SK-N-SH (cell line): ENCODE data around the gene SRSF1. TPM values are rescaled to one million over a fixed set of nuclear protein-coding genes. Genes with fewer than 3 reads are reported as not detected.

Source experiments
- CTCF ChIA-PET: fragments of 300-600, 350-600 bp; formaldehyde crosslinking; extraction: SDS; loops from one replicate; lab custom pipeline; 2021; lab: Yijun Ruan, JAX
- POLR2A ChIA-PET: fragments of 350-600 bp; sonication (Branson Sonifier 250); formaldehyde crosslinking; extraction: SDS; loops from one replicate; lab custom pipeline; 2020; ENCODE audit warnings: antibody characterized with exemption, inconsistent platforms; lab: Yijun Ruan, JAX
- DNase-seq: peaks from one replicate; pipeline ENCODE4 v3.0.0; 2012
- H2AFZ ChIP-seq: fragments of 200-600 bp; sonication (generic); 2 replicates; pipeline ENCODE4 v1.8.1; 2016; ENCODE audit warnings: antibody characterized with exemption, mild to moderate bottlenecking, low read depth
- H3F3A ChIP-seq: fragments of 200-600 bp; sonication (generic); replicated peaks from 2 replicates; pipeline ENCODE3; 2016; ENCODE audit warnings: antibody characterized with exemption, mild to moderate bottlenecking; ENCODE audit not compliant: insufficient read depth
- H3K27ac ChIP-seq, 2 experiments: fragments of 200-500 bp in 1 of 2; fragments of 200-600 bp in 1 of 2; sonication (Bioruptor generic) in 1 of 2; sonication (generic), shearing (Covaris generic) in 1 of 2; 2 replicates each; pipeline versions ENCODE4 v1.5.1 to v1.6.1; 2014 to 2016; ENCODE audit warnings: low read depth in 2 of 2, inconsistent platforms in 1 of 2, low read length in 1 of 2, mild to moderate bottlenecking in 1 of 2, mixed read lengths in 1 of 2
- H3K27me3 ChIP-seq: fragments of 200-600 bp; sonication (generic), shearing (Covaris generic); 2 replicates; pipeline ENCODE4 v1.6.1; 2016; ENCODE audit warnings: mixed run types; ENCODE audit not compliant: insufficient read depth
- H3K36me3 ChIP-seq, 2 experiments: fragments of 200-500 bp in 1 of 2; fragments of 200-600 bp in 1 of 2; sonication (Bioruptor generic) in 1 of 2; sonication (generic) in 1 of 2; replicated peaks in 1 of 2; 2 replicates each; pipeline versions ENCODE3 to v1.5.1; 2014 to 2016; ENCODE audit warnings: low read length in 1 of 2, mild to moderate bottlenecking in 1 of 2; ENCODE audit not compliant: insufficient read depth in 2 of 2, control insufficient read depth in 1 of 2
- H3K4me1 ChIP-seq, 2 experiments: fragments of 200-500 bp in 1 of 2; fragments of 200-600 bp in 1 of 2; sonication (Bioruptor generic) in 1 of 2; sonication (generic), shearing (Covaris generic) in 1 of 2; 2 replicates each; pipeline versions ENCODE4 v1.5.1 to v1.6.1; 2014 to 2016; ENCODE audit warnings: low read depth in 1 of 2, low read length in 1 of 2, mixed run types in 1 of 2; ENCODE audit not compliant: insufficient read depth in 2 of 2, control insufficient read depth in 1 of 2
- H3K4me2 ChIP-seq: fragments of 200-600 bp; sonication (generic), shearing (Covaris generic); 2 replicates; pipeline ENCODE4 v1.6.1; 2017; ENCODE audit warnings: mixed run types
- H3K4me3 ChIP-seq, 2 experiments: fragments of 200-500 bp in 1 of 2; fragments of 200-600 bp in 1 of 2; sonication (Bioruptor generic) in 1 of 2; sonication (generic), shearing (Covaris generic) in 1 of 2; 2 replicates each; pipeline versions ENCODE4 v1.5.1 to v1.8.1; 2014 to 2016; ENCODE audit warnings: low read depth in 2 of 2, inconsistent platforms in 1 of 2, low read length in 1 of 2, mild to moderate bottlenecking in 1 of 2, mixed read lengths in 1 of 2, moderate library complexity in 1 of 2
- H3K79me2 ChIP-seq: fragments of 200-600 bp; sonication (generic); 2 replicates; pipeline ENCODE4 v1.8.1; 2017; ENCODE audit warnings: mild to moderate bottlenecking; ENCODE audit not compliant: insufficient read depth
- H3K9ac ChIP-seq: fragments of 200-600 bp; sonication (generic); 2 replicates; pipeline ENCODE4 v1.6.1; 2017; ENCODE audit warnings: mixed run types
- H3K9me2 ChIP-seq: fragments of 200-600 bp; sonication (generic); 2 replicates; pipeline ENCODE4 v1.6.1; 2017; ENCODE audit warnings: mixed run types
- H3K9me3 ChIP-seq: fragments of 200-600 bp; sonication (generic); 2 replicates; pipeline ENCODE4 v1.6.1; 2017; ENCODE audit warnings: mixed run types, mild to moderate bottlenecking, moderate library complexity
- H4K20me1 ChIP-seq: fragments of 200-600 bp; sonication (generic); 2 replicates; pipeline ENCODE4 v1.6.1; 2017; ENCODE audit warnings: mild to moderate bottlenecking, mixed run types; ENCODE audit not compliant: insufficient read depth
- CHD2 ChIP-seq: fragments of 150-350 bp; IDR thresholded peaks from 2 replicates; pipeline ENCODE4 v1.6.1; 2018; ENCODE audit warnings: low read length; ENCODE audit not compliant: partially characterized antibody
- ELF1 ChIP-seq: IDR thresholded peaks from 2 replicates; pipeline ENCODE4 v1.4.0; 2012
- EP300 ChIP-seq, 2 experiments: IDR thresholded peaks; 2 replicates each; pipeline versions ENCODE4 v1.4.0 to v1.6.1; 2012; ENCODE audit warnings: borderline replicate concordance in 1 of 2, low read depth in 1 of 2, low read length in 1 of 2
- EZH2phosphoT487 ChIP-seq: fragments of 200-600 bp; sonication (generic); IDR thresholded peaks from 2 replicates; pipeline ENCODE4 v1.6.1; 2017; ENCODE audit warnings: low read depth, mixed run types, mild to moderate bottlenecking, antibody characterized with exemption, moderate library complexity, borderline replicate concordance
- FOSL2 ChIP-seq: IDR thresholded peaks from 2 replicates; pipeline ENCODE4 v1.4.0; 2012; ENCODE audit warnings: low read depth, mild to moderate bottlenecking, moderate library complexity, borderline replicate concordance
- FOXJ3 ChIP-seq: sonication (generic); formaldehyde crosslinking; IDR thresholded peaks from 2 replicates; pipeline ENCODE4 v1.5.1; 2020; ENCODE audit warnings: mild to moderate bottlenecking, missing genetic modification reagents
- JUND ChIP-seq: IDR thresholded peaks from 2 replicates; pipeline ENCODE4 v1.4.0; 2012
- MEF2A ChIP-seq: IDR thresholded peaks from 2 replicates; pipeline ENCODE4 v1.4.0; 2012; ENCODE audit warnings: low read depth, borderline replicate concordance
- MXI1 ChIP-seq: IDR thresholded peaks from 2 replicates; pipeline ENCODE4 v1.6.1; 2012; ENCODE audit warnings: mild to moderate bottlenecking, low read depth, low read length, improper control_type of control experiment
- PBX3 ChIP-seq: IDR thresholded peaks from 2 replicates; pipeline ENCODE4; 2012
- POLR2AphosphoS5 ChIP-seq: IDR thresholded peaks from 2 replicates; pipeline ENCODE4 v1.6.1; 2012; ENCODE audit warnings: low read depth, low read length
- RCOR1 ChIP-seq: fragments of 150-350 bp; IDR thresholded peaks from 2 replicates; pipeline ENCODE4 v1.6.1; 2017; ENCODE audit warnings: antibody characterized with exemption, low read length
- SMC3 ChIP-seq: IDR thresholded peaks from 2 replicates; pipeline ENCODE4 v1.6.1; 2012; ENCODE audit warnings: low read depth, low read length, improper control_type of control experiment
- TAF1 ChIP-seq: IDR thresholded peaks from 2 replicates; pipeline ENCODE4 v1.6.1; 2012; ENCODE audit warnings: low read depth, mild to moderate bottlenecking, low read length, moderate library complexity, borderline replicate concordance
- TEAD4 ChIP-seq: IDR thresholded peaks from 2 replicates; pipeline ENCODE4 v1.4.0; 2012; ENCODE audit warnings: mild to moderate bottlenecking, borderline replicate concordance; ENCODE audit not compliant: insufficient read depth
- YY1 ChIP-seq: IDR thresholded peaks from 2 replicates; pipeline ENCODE4 v1.4.0; 2012; ENCODE audit warnings: low read depth, mild to moderate bottlenecking
- WGBS: methylation state at CpG from one replicate; pipeline ENCODE4 v1.1.6; 2017; ENCODE audit warnings: low lambda C conversion rate; 5-methylcytosine and 5-hydroxymethylcytosine counted together
- polyA plus RNA-seq, 3 experiments: library from polyadenylated mRNA; depleted of rRNA; stranded (reverse); fragments of >200 nt; gene quantifications; 2 replicates each; pipeline ENCODE4 v1.2.3, GENCODE V29; 2012
- TF ChIP-seq, protein P1 (sequence below): fragments of 200-600 bp; sonication (generic); IDR thresholded peaks from 2 replicates; pipeline ENCODE4 v1.6.1; 2017; ENCODE audit warnings: antibody characterized with exemption, mild to moderate bottlenecking, moderate library complexity
- TF ChIP-seq, protein P2 (sequence below): fragments of 150-350 bp; IDR thresholded peaks from 2 replicates; pipeline ENCODE4 v1.6.1; 2017; ENCODE audit warnings: antibody characterized with exemption, low read length, low read depth, borderline replicate concordance
- TF ChIP-seq, protein P3 (sequence below): IDR thresholded peaks from 2 replicates; pipeline ENCODE4 v1.4.0; 2012; ENCODE audit warnings: low read depth, borderline replicate concordance
- TF ChIP-seq, protein P4 (sequence below): IDR thresholded peaks from 2 replicates; pipeline ENCODE4 v1.4.0; 2012; ENCODE audit warnings: low read depth

The SRSF1 gene
- polyA plus RNA-seq, 1 of the 3 experiments (the other 2 are of a cell fraction) = 248 TPM

- TF ChIP-seq RCOR1 = no peak
- TF ChIP-seq SMC3 = no peak
- TF ChIP-seq POLR2AphosphoS5 = no peak
Measured at GRCh38 chr17:57966875-57967274, 40.2 kb downstream of the SRSF1 start (continued).

GRCh38 chr17:57966246-57966645 is 40.8 kb downstream of the SRSF1 start:
- H3K27me3 ChIP-seq = no peaks in the 10 kb centered on the region
- no peaks in the 10 kb centered on the region for H3K79me2 ChIP-seq
- H3K9me2 ChIP-seq = no peaks in the 10 kb centered on the region
- ChIA-PET POLR2A (interaction anchor here (1.1 kb wide), 1 partner anchor 13 kb away, joined by 3 read pairs; no protein-coding TSS in a partner anchor), CTCF (interaction anchor here (0.9 to 5.9 kb wide), 7 partner anchors 11 to 108 kb away, joined by 3 to 43 read pairs (median 8); partner anchors contain the start of gene CUEDC1)
- no peak overlapping the region for H3K27ac ChIP-seq
- H3F3A ChIP-seq = peaks cover 17% of the 10 kb centered on the region
- DNase-seq = no peak
- H3K9me3 ChIP-seq = no peaks in the 10 kb centered on the region
- H3K9ac ChIP-seq = no peak overlapping the region
- H3K36me3 ChIP-seq = no peaks in the 10 kb centered on the region
- no peak overlapping the region for H2AFZ ChIP-seq
- WGBS = 95% methylated on average over 5 of the region's 5 CpGs
- H3K4me2 ChIP-seq = no peak overlapping the region
- H3K4me3 ChIP-seq = no peak overlapping the region
- peaks cover 10% of the 10 kb centered on the region in 2 experiments; a peak in 2 of 4 replicates for H3K4me1 ChIP-seq
- H4K20me1 ChIP-seq = no peaks in the 10 kb centered on the region
- TF ChIP-seq, protein P1, sequence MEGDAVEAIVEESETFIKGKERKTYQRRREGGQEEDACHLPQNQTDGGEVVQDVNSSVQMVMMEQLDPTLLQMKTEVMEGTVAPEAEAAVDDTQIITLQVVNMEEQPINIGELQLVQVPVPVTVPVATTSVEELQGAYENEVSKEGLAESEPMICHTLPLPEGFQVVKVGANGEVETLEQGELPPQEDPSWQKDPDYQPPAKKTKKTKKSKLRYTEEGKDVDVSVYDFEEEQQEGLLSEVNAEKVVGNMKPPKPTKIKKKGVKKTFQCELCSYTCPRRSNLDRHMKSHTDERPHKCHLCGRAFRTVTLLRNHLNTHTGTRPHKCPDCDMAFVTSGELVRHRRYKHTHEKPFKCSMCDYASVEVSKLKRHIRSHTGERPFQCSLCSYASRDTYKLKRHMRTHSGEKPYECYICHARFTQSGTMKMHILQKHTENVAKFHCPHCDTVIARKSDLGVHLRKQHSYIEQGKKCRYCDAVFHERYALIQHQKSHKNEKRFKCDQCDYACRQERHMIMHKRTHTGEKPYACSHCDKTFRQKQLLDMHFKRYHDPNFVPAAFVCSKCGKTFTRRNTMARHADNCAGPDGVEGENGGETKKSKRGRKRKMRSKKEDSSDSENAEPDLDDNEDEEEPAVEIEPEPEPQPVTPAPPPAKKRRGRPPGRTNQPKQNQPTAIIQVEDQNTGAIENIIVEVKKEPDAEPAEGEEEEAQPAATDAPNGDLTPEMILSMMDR = no peak
- no peak for TF ChIP-seq MEF2A
- no peak for TF ChIP-seq FOSL2
- TF ChIP-seq TAF1 = no peak
- no peak for TF ChIP-seq SMC3
- no peak for TF ChIP-seq ELF1
- no peak for TF ChIP-seq RCOR1
- TF ChIP-seq EZH2phosphoT487 = no peak
- no peak for TF ChIP-seq POLR2AphosphoS5
- TF ChIP-seq PBX3 = no peak
- TF ChIP-seq EP300 (IDR thresholded peaks at IDR 0.05; ENCODE audit: borderline replicate concordance in 1 of 2, low read depth in 1 of 2, low read length in 1 of 2) = no peak
- no peak for TF ChIP-seq YY1
- TF ChIP-seq, protein P2, sequence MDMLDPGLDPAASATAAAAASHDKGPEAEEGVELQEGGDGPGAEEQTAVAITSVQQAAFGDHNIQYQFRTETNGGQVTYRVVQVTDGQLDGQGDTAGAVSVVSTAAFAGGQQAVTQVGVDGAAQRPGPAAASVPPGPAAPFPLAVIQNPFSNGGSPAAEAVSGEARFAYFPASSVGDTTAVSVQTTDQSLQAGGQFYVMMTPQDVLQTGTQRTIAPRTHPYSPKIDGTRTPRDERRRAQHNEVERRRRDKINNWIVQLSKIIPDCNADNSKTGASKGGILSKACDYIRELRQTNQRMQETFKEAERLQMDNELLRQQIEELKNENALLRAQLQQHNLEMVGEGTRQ = no peak
- no peak for TF ChIP-seq JUND
- TF ChIP-seq FOXJ3 (CRISPR knock-in tag) = no peak
- TF ChIP-seq, protein P3, sequence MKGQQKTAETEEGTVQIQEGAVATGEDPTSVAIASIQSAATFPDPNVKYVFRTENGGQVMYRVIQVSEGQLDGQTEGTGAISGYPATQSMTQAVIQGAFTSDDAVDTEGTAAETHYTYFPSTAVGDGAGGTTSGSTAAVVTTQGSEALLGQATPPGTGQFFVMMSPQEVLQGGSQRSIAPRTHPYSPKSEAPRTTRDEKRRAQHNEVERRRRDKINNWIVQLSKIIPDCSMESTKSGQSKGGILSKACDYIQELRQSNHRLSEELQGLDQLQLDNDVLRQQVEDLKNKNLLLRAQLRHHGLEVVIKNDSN = no peak
- no peak for TF ChIP-seq MXI1
- no peak for TF ChIP-seq CHD2
- no peak for TF ChIP-seq TEAD4
- TF ChIP-seq, protein P4, sequence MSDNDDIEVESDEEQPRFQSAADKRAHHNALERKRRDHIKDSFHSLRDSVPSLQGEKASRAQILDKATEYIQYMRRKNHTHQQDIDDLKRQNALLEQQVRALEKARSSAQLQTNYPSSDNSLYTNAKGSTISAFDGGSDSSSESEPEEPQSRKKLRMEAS = no peak
- TF ChIP-seq, all 33 proteins: peak for 0
